HL-60 (cell line): ENCODE measurements around the gene AHDC1.

ENCODE experiments used
- DNase-seq, 2 experiments: peaks; one replicate each; pipeline ENCODE4 v3.0.0-alpha.2; 2010 to 2020; ENCODE audit warnings: low read depth in 1 of 2, low spot score in 1 of 2
- H3K27ac ChIP-seq: fragments of 250-450 bp; sonication (Bioruptor Pico); replicated peaks from 2 replicates; pipeline ENCODE4 v1.5.1; 2020; ENCODE audit warnings: mild to moderate bottlenecking, moderate library complexity
- H3K27me3 ChIP-seq: fragments of 250-450 bp; sonication (Bioruptor Pico); 2 replicates; pipeline ENCODE4 v1.5.1; 2021; ENCODE audit warnings: mild to moderate bottlenecking, moderate library complexity; ENCODE audit not compliant: insufficient read depth, poor library complexity, severe bottlenecking
- H3K4me3 ChIP-seq: replicated peaks from 2 replicates; pipeline ENCODE4 v1.5.1; 2011; ENCODE audit warnings: mild to moderate bottlenecking, control low read depth, low read length; ENCODE audit not compliant: insufficient read depth
- CTCF ChIP-seq: IDR thresholded peaks from one replicate; pipeline ENCODE4 v1.5.1; 2011; ENCODE audit warnings: low read length, control low read depth, inconsistent platforms; ENCODE audit not compliant: insufficient read depth
- GABPA ChIP-seq: IDR thresholded peaks from 2 replicates; pipeline ENCODE4 v1.6.1; 2012; ENCODE audit warnings: low read depth
- POLR2AphosphoS5 ChIP-seq: IDR thresholded peaks from 2 replicates; pipeline ENCODE4 v1.6.1; 2012; ENCODE audit warnings: low read depth
- SPI1 ChIP-seq: IDR thresholded peaks from 2 replicates; pipeline ENCODE4 v1.6.1; 2012; ENCODE audit warnings: low read depth, mild to moderate bottlenecking, borderline replicate concordance
- TF ChIP-seq, protein P1 (sequence below): IDR thresholded peaks from 2 replicates; pipeline ENCODE4 v1.6.1; 2012; ENCODE audit warnings: low read depth; ENCODE audit not compliant: insufficient replicate concordance

Gene AHDC1

DNA sequence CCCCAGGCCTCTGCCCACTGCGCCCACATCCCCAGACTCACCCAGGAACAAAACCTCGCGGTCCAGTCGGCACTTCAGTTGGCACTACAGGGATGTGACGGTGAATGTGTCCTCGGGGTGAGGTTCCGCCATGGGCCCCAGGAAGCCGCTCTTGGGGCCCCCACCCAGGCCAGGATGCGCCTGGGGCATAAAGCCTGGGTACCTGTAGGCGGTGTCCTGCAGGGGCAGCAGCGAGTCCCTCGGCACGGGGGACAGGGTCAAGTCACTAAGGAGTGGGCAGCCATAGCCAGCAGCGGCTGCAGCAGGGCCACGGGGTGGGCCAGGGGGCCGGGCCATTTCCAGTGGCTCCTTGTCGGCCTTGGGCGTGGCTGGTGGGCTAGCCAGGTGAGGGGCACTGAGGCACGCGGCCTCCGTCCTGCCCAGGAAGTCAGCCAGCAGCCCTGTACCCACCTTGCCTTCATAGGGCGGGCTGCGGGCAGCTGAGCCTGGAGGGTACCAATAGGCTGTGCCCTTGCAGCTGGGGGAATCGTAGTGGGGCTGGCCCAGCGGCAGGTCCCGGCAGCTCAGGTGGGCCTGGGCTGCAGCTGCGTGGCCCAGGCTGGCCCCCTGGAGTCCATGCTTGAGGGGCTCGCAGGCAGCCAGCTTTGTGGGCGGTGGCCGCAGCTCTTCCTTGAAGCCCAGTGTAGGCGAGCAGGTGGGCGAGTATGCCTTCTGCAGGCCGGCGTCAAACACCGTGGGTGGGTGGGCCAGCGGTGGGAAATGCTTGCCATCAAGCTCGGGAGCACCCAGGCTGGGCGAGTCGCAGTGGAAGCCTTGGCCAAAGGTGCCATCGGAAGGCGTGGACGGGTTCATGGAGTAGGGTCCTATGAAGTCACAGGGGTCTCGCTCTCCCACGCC lies 56.5 kb downstream of the AHDC1 start:
- H3K27ac ChIP-seq = no peak overlapping the region
- TF ChIP-seq SPI1 = no peak
- TF ChIP-seq CTCF = no peak
- no peak for TF ChIP-seq GABPA
- TF ChIP-seq, protein P1, sequence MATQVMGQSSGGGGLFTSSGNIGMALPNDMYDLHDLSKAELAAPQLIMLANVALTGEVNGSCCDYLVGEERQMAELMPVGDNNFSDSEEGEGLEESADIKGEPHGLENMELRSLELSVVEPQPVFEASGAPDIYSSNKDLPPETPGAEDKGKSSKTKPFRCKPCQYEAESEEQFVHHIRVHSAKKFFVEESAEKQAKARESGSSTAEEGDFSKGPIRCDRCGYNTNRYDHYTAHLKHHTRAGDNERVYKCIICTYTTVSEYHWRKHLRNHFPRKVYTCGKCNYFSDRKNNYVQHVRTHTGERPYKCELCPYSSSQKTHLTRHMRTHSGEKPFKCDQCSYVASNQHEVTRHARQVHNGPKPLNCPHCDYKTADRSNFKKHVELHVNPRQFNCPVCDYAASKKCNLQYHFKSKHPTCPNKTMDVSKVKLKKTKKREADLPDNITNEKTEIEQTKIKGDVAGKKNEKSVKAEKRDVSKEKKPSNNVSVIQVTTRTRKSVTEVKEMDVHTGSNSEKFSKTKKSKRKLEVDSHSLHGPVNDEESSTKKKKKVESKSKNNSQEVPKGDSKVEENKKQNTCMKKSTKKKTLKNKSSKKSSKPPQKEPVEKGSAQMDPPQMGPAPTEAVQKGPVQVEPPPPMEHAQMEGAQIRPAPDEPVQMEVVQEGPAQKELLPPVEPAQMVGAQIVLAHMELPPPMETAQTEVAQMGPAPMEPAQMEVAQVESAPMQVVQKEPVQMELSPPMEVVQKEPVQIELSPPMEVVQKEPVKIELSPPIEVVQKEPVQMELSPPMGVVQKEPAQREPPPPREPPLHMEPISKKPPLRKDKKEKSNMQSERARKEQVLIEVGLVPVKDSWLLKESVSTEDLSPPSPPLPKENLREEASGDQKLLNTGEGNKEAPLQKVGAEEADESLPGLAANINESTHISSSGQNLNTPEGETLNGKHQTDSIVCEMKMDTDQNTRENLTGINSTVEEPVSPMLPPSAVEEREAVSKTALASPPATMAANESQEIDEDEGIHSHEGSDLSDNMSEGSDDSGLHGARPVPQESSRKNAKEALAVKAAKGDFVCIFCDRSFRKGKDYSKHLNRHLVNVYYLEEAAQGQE = no peak
- no peak for TF ChIP-seq POLR2AphosphoS5
- H3K4me3 ChIP-seq = no peak overlapping the region
- no peaks in the 10 kb centered on the region for H3K27me3 ChIP-seq
- DNase-seq = no peak

DNA sequence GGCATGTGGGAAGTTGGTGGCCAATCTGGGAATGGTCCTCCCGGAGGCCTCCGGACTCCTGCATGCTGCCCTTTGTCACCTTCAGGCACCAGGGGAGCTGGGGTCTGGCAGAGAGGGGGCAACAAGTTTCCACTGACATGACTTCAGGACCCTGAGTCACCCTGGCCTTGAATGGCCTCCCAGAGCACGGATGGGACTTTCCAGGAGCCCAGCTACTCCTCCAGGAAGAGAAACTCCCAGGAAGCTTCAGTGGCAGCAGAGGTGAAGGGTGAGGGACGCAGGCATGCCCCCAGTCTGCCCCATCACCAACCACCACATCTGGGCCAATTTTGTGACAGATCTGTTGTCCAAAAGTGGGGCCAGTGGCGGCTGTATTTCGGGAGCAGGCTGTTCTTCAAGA lies 58.1 kb downstream of the AHDC1 start:
- H3K27ac ChIP-seq = no peak overlapping the region
- TF ChIP-seq POLR2AphosphoS5 (no peak), CTCF (no peak), SPI1 (no peak), GABPA (no peak)
- TF ChIP-seq, protein P1 = no peak
- no peak overlapping the region for H3K4me3 ChIP-seq
- DNase-seq = no peak
- H3K27me3 ChIP-seq = no peaks in the 10 kb centered on the region

- no peak for DNase-seq
- no peaks in the 10 kb centered on the region for H3K27me3 ChIP-seq
- H3K4me3 ChIP-seq = no peak overlapping the region
- H3K27ac ChIP-seq = no peak overlapping the region
- TF ChIP-seq POLR2AphosphoS5 (no peak), SPI1 (no peak), CTCF (no peak), GABPA (no peak)
- TF ChIP-seq, protein P1 = no peak
Measured at GRCh38 chr1:27545271-27545670, 58.7 kb downstream of the AHDC1 start.
